Measurements from ENCODE around the gene ATG14.
"Not testable (repeated sequence)": the region's sequence is repeated elsewhere in the genome, so short reads cannot be mapped to it uniquely, and the experiment has no call there.

Gene ATG14

DNA sequence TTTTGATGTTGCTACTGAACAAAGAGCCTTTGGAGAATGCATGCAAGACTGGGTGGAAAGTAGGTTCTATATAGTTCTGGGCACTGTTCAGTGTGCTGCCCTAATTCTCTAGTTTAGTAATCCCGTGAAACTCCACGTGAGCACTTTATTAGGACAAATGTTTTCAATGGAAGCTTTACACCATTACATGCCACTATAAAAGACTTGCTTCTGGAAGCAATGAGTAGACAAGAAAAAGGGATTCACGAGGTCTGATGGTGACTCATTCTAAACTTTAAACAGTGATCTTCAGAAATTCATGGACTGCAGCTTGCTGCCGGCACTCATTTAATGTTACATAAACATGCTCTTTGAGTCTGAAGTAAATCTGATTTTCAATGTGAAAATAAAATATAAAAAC is 22.3 kb downstream of the ATG14 start:
- no peak for DNase-seq (ENCODE audit: low read depth, low spot score)
- H3K27ac ChIP-seq: no peak overlapping the region

DNA sequence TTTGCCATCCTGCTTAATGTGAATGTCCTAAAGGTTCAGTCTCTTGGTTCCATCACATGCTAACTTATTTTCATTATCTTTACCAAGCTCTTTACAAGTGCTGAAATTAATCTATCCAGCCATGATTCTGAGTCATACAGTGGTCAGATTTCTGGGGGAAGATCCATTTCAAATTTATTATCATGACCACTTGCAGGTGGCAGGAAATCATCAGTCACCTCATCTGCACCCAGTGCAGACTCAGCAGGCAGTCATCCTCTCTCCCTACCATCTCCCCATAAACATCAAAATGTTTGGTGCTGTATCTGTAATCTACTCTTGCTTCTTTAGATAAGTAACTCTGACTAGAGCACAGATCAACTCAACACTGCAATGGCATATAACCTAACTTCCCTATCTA is 23.5 kb downstream of the ATG14 start:
- no peak for DNase-seq (ENCODE audit: low read depth, low spot score)
- H3K27ac ChIP-seq: no peak overlapping the region

DNA sequence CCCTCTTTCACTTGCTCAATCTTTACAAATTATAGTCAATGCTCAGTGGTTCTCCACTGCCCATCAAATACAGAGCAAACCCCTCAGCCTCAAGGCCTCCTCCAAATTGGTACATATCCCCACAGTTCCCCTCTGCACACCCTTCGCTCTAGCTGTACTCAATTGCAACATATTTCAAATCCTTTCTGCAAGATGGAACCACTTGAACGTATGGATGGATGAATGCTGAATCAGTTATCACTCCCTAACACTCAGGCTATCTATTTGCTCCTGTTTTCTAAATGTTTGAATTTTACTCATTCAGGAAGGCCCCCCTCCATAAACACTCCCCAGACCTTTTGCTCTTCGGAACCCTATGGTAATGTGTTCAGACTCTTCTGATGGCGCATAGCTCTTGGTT is 24.5 kb downstream of the ATG14 start:
- DNase-seq (ENCODE audit: low read depth, low spot score): no peak
- no peak overlapping the region for H3K27ac ChIP-seq

DNA sequence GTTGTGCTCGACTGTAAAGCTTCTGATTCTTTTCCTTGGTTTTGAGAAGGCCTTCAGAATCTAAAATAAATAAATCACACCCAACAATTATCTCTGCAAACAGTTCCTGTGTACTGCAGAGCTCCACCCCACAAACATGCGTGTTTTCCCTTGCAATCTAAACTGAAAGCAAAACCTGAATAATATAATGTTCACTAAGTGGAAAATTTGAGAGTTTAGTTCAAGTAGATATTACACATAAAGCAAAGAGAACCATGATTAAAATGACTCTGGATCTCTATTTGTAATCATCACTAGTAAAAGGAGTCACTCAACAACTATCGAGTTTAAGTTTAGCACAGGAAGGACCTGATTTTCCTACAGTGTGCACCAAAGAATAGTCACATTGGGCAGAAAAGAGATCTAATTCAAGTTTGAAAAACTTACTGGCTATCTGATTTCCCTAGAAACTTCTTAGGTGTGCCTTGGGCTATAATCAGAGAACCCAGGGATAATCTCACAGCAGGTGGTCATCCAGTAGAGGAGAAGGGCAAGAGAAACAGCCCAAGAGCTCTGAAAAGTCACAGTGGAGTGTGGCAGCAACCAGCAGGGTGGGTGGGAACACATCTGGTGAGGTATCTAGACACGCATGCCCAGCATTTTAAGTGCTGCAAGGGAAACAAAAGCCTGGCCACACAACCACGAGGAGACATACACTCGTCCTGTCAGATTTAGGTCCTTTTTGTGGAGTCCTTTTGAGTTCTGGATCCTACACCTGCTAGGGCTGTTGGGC is 25.4 kb downstream of the ATG14 start:
- peak overlapping the region; percentile 6 for H3K27ac ChIP-seq
- DNase-seq (ENCODE audit: low read depth, low spot score): no peak

DNA sequence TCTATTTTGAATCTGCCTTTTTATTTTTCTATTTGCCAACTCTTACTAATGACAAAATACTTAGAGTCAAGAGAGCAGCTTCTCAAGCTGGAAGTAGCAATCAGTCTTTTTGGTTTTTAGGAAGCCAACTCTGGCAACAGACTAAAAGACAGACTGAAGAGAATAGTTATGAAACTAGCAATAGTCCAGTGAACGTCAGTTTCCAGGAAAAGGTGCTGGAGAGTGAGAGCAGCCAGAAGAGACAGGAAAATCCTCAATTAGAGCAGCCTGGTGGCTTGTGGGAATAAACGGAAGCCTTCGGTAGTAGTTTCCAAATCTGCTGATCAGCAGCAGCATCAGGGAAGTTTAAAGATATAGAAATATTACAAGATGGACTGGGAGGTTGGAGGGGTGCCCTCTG is 27.1 kb downstream of the ATG14 start:
- H3K27ac ChIP-seq: no peak overlapping the region
- DNase-seq (ENCODE audit: low read depth, low spot score): no peak

DNA sequence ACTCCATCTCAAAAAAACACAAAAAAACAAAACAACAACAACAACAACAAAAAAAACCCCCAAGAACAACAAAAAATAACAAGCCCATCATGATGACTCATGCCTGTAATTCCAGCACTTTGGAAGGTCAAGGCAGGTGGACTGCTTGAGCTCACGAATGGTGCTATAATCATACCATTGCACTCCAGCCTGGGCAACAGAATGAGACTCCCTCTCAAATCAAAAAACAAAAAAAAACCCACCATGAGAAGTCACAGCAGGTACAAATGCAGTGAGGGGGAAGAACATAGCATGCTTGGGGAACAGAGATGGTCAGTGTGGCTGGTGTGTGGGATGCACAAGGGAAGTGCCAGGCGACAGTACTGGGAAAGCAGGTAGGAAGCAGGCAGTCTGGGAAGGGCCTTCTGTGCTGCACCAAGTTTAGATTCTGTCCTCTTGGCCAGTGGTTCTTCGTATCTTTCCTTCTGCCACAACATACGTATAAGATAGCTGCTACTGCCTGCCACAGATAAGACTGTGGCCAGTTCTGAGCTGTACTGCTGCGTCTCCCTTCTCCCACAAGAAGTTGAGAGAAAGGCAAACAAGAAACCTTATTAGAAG is 28.0 kb downstream of the ATG14 start:
- H3K27ac ChIP-seq: no peak overlapping the region
- no peak for DNase-seq (ENCODE audit: low read depth, low spot score)

DNA sequence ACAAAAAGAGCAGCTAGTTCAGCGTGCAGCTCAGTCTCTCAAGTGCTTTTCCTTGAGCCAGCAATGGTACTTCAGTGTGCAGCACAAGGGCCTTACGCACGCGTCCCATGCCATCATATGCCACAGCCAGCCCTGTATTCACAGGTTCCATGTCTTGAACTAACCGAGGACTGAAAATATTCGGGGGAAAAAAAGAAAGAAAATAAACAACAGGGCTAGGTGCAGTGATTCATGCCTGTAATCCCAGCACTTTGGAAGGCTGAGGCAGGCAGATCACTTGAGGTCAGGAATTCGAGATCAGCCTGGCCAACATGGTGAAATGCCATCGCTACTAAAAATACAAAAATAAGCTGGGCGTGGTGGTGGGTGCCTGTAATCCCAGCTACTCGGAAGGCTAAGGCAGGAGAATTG is 28.6 kb downstream of the ATG14 start:
- DNase-seq (ENCODE audit: low read depth, low spot score): not testable (repeated sequence)

DNA sequence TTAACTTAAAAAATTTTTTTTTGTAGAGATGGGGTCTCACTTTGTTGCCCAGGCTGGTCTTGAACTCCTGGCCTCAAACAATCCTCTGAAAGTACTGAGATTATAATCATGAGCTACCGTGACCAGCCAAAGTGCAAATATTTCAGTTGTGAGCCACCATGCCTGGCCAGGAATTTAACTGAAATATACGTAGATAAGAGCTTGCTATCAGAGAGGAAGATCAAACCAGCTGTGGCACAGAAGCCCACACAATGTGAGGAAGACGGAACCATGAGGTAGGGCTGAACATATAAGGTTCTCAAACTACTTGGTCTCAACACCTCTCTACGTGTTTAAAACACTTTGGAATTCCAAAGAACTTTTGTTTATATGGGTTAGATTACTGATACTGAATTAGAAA is 29.1 kb downstream of the ATG14 start:
- no peak for DNase-seq (ENCODE audit: low read depth, low spot score)
- H3K27ac ChIP-seq: no peak overlapping the region

More for the DNA sequence above, 28.6 kb downstream of the ATG14 start:
- not testable (repeated sequence) for H3K27ac ChIP-seq

DNA sequence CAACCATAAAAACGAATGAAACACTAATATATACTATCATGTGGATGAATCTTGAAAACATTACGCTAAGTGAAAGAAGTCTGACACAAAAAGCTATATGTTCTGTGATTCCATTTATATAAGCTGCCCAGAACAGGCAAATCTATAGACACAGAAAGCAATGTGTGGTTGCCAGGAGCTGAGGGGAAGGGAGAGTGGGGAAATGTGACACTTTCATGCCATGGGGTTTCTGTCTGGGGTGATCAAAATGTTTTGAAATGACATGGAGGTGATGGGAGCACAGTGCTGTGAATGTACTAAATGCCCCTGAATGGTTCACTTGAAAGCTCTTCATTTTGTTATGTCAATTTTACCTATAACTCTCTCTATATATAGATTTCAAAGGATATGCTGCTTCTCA is 30.1 kb downstream of the ATG14 start:
- no peak for DNase-seq (ENCODE audit: low read depth, low spot score)
- no peak overlapping the region for H3K27ac ChIP-seq

DNA sequence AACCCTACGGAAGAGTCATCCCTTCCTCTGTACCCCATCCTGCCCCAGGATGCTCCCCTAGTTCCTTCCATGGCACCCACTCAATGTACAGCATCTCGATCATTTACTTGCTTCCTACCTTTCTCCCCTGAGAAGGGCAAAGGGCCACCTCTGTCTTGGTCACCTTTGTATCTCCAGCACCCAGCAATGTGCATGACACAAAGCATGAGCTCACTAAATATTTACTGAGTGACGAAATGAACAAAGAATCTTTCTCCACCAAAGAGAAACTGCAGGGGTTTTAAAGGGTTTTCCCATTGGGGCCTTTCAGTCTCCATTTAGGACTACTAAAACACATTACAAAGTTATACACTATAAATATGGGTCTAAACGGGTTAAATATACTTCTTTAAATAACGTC is 30.6 kb downstream of the ATG14 start:
- DNase-seq (ENCODE audit: low read depth, low spot score): no peak
- no peak overlapping the region for H3K27ac ChIP-seq

DNA sequence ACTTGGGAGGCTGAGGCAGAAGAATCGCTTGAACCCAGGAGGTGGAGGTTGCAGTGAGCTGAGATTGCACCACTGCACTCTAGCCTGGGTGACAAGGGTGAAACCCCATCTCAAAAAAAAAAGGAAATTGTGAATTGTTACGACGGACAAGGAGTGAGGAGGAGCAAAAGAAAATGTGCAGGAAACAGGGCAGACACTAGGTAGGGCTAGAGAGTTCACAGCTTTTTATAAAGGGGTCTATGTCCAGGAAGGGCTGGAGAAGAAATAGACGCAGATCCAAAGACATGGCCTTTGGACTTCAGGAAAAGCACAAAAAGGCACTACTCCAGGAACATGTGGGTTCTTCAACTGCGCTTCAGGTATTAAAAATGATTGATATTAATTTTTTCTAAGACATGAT is 34.4 kb downstream of the ATG14 start:
- H3K27ac ChIP-seq: no peak overlapping the region
- no peak for DNase-seq (ENCODE audit: low read depth, low spot score)

DNA sequence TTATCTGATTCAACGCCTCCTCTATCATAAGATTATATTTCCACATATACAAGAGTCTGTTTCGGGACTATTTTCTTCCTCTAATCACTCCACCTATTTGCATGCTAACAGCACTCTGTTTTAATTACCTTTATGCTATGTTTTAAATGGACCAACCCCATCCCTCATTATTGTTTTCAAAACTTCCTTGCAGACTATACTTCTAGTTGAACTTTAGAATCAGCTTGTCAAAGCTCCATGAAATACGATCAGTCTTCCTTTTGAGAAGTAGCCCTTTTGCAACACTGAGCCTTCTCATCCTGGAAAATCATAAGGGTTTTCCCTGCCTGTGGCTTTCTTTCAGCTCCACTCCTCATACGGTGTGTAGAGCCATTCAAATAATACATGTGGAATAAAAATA is 36.9 kb downstream of the ATG14 start:
- no peak overlapping the region for H3K27ac ChIP-seq

DNA sequence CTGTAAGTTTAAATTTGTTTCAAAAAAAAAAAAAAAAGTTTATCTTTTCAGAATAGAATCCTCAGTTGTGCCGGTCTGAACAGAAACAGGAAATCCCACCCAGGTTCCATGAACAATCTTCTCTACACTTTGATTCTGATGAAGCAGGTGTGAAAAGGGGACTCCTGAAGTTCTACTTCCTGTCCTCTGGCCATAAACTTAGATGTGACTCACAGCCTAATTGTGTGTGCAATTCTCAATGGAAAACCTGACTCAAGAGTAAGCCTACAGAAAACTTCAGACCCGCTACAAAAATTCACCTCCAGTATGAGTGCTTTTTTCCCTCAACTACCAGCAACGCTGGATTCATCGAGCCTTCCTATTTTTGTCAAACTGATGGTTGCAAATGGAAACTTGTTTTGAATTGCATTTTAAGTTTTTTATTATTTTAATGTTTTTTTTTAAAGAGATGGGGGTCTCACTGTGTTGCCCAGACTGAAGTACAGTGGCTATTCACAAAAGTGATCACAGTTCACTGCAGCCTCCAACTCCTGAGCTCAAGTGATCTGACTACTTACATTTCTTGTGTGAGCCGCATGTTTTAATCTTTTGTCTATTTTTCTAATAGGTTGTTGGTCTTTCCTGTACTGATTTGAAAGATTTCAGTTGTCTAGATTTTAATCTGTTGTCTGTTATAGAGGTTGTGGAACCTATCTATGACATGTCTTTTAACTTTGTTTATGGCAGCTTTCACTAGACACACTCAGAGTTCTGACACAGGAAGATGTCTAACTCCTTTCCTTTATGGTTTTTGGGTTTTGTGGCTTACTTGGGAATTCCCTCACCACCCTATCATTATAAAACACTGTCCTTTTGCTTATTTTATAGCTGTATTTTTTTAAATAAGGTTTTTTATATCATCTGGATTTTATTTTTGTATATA is 37.6 kb downstream of the ATG14 start:
- H3K27ac ChIP-seq: no peak overlapping the region
- no peak for DNase-seq (ENCODE audit: low read depth, low spot score)

More for the DNA sequence above, 36.9 kb downstream of the ATG14 start:
- no peak for DNase-seq (ENCODE audit: low read depth, low spot score)

DNA sequence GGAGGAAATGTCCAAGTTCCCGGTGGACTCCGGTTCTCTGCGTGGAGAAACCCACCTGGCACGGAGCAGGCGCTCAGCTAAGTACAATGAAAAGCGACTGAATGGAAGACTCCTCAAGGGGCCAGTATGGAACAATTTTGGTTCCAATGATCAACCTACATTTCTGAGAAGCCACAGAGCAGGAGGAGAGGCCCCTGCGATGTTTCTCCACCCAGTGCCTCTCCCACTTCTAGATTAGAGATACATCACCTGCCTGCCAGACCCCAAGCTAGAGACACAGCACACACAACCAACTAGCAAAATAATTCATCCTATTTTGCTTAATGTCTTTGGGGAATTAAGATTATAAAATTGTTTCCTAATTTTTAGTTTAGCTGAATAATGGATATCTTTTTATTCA is 38.8 kb downstream of the ATG14 start:
- DNase-seq (ENCODE audit: low read depth, low spot score): no peak
- no peak overlapping the region for H3K27ac ChIP-seq

DNA sequence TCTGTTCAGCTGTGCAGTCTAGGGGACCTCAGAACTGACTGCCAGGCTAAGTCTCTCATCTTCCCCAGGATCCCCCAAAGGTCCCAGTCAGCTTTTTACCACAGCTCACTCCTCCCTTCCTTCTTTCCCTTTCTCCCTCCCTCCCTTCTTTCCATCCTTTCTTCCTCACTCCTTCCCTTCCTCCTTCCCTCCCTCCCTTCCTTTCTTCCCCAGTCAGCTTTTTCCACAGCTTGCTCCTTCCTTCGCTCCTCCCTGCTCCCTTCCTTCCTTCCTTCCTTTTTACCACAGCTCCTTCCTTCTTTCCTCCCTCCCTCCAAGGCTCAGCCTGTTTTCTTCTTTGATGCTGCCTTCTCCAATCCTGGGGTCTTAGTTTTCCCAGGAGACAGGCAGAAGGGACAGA is 39.2 kb downstream of the ATG14 start:
- H3K27ac ChIP-seq: no peak overlapping the region
- DNase-seq (ENCODE audit: low read depth, low spot score): no peak

DNA sequence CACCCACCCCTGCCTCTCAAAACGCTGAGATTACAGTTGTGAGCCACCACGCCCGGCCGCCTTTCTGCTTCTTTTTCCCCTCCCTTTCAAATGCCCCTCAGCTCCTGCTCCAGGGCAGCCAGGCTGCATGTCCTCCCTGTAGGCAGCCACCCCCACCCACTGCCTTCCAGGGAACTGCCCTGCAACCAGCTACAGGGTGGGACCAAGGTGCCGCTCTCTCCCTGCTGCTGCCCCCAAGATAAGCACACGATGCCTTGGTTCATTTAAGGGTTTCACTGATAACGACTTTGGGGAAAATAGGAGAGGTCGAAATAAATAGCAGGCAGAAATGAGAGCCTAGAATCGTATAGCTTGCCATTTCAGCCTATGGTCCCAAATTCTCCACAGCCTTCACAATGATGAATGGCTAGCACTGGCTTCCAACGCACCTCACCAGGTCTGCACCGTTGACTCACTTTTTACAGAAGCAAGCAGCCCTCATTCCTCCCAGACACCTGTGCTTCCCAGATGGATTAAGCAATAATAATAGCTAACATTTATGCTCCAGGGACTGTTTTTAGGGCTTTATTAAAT is 40.7 kb downstream of the ATG14 start:
- DNase-seq (ENCODE audit: low read depth, low spot score): no peak
- no peak overlapping the region for H3K27ac ChIP-seq

DNA sequence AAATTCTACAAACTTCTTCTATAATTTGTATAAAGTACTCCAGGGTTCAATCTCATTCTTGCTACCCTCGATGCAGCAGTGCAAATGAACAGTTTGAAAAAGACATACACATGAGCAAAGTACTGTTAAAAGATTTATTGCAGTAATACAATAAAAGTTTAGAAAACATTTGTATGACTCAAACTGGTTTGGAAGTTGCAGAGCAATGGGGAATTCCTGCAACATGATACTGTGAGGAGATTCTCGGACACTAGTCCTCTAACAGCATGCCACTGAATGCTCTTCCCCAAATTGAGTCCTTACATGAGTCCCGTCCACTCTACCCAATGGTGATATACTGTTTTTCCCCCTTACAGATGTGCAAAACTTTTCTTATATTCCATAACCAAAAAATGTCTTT is 45.4 kb downstream of the ATG14 start:
- H3K27ac ChIP-seq: no peak overlapping the region
- DNase-seq (ENCODE audit: low read depth, low spot score): no peak

DNA sequence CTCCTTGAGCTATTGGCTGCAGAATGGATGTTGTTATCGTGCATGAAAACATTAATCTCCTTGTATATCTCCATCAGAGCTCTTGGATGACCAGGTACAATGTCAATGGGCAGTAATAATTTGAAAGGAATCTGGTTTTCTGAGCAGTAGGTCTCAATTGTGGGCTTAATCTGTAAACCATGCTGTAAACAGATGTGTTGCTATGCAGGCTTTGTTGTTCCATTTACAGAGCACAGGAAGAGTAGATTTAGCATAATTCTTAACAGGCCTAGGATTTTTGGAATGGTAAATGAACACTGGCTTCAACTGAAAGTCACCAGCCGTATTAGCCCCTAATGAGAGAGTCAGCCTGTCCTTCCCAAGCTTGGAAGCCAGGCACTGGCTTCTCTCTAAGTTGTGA is 50.4 kb downstream of the ATG14 start:
- no peak overlapping the region for H3K27ac ChIP-seq
- no peak for DNase-seq (ENCODE audit: low read depth, low spot score)

DNA sequence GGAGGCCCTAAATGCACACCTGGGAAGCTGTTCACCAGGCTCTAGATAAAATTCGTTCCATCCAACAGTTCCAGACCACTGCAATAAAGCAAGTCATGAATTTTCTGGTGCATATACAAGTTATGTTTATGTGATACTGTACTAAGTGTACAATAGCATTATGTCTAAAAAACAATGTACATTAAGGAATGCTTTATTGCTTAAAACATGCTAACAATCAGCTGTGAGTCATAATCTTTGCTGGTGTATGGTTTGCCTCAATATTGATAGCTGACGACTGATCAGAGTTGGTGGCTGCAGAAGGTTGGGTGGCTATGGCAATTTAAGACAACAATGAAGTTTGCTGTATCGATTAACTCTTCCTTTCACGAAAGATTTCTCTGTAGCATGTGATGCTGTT is 52.3 kb downstream of the ATG14 start:
- H3K27ac ChIP-seq: no peak overlapping the region
- no peak for DNase-seq (ENCODE audit: low read depth, low spot score)

DNA sequence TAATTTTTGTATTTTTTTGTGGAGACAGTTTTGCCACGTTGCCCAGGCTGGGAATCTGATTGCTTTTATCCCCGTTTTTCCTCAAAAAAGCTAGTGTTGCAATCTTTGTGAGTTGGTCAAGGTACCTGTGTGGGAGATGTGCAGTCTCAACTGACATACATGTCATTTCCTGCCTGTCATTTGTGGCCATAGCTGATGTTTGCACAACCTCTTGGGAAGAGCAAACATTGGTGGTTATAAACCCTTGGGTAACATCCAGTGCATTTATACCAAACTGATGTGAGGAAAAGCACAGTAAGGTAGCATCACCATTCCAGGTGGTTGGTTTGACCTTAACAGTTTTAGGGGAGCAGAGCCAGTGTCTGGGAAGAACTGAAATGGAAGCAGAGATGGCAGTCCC is 54.7 kb downstream of the ATG14 start:
- no peak for DNase-seq (ENCODE audit: low read depth, low spot score)
- no peak overlapping the region for H3K27ac ChIP-seq

DNA sequence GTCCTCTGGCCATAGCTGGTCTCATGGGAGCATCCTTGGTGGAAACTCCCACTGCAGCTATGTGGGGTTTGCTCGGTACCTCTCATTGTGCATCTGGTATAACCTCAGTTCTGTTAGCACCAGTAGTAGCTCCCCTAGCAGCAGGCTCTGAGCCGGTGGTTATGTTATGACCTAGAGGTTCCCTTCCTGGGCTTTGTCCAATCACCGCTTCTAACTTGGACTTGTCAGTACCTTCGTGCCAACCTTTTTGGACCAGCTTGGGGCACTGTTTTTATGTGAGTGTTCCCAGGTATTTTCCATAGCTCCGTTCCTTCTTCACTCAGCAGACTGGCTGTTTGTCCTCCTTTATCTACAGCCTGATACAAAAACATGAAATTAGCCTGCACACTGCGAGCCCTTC is 55.7 kb downstream of the ATG14 start:
- H3K27ac ChIP-seq: no peak overlapping the region
- DNase-seq (ENCODE audit: low read depth, low spot score): no peak

Measured in epithelial cell of prostate (primary cell).